Activated CD4-positive, alpha-beta T cell treated with anti-CD3 and anti-CD28 coated beads, Interleukin-2, Interleukin-6, amounts not matched to agents 100 ng/mL and 50 ng/mL, durations not matched to agents 16 hours and 8 hours (primary cell): ENCODE results near the gene IL1A.
"Not testable (repeated sequence)": the region's sequence is repeated elsewhere in the genome, so short reads cannot be mapped to it uniquely, and the experiment has no call there.

Source experiments
- DNase-seq: peaks from one replicate; pipeline ENCODE4 v3.0.0-alpha.2; 2020

The IL1A gene

GRCh38 chr2:112784199-112785189 is at the start of gene IL1A:
Gene IL1A (minus strand): TSS chr2:112784493. CDS start chr2:112783770, 723 bp downstream.
- peak; percentile 38 for DNase-seq

GRCh38 chr2:112833976-112834375 is 49.7 kb upstream of the IL1A start:
- no peak for DNase-seq

- DNase-seq, result not testable (repeated sequence)
Measured at GRCh38 chr2:112833639-112833931, 49.3 kb upstream of the IL1A start.

GRCh38 chr2:112832841-112833638 is 48.7 kb upstream of the IL1A start:
- DNase-seq, result no peak

GRCh38 chr2:112831946-112832840 is 47.9 kb upstream of the IL1A start:
- no peak for DNase-seq

- no peak for DNase-seq
Measured at GRCh38 chr2:112831513-112831845, 47.2 kb upstream of the IL1A start.

GRCh38 chr2:112830682-112831512 is 46.6 kb upstream of the IL1A start:
- DNase-seq, result no peak

- no peak for DNase-seq
Measured at GRCh38 chr2:112829961-112830681, 45.8 kb upstream of the IL1A start.

GRCh38 chr2:112829101-112829960 is 45.0 kb upstream of the IL1A start:
- DNase-seq, result no peak

GRCh38 chr2:112828251-112828691 is 44.0 kb upstream of the IL1A start:
- no peak for DNase-seq

- no peak for DNase-seq
Measured at GRCh38 chr2:112827604-112828185, 43.4 kb upstream of the IL1A start.

GRCh38 chr2:112827009-112827408 is 42.7 kb upstream of the IL1A start:
- no peak for DNase-seq

GRCh38 chr2:112825706-112826105 is 41.4 kb upstream of the IL1A start:
- no peak for DNase-seq

- no peak for DNase-seq
Measured at GRCh38 chr2:112824694-112825085, 40.4 kb upstream of the IL1A start.

- peak; percentile 56 for DNase-seq
Measured at GRCh38 chr2:112821682-112822081, 37.4 kb upstream of the IL1A start.

- DNase-seq, result peak; percentile 86
Measured at GRCh38 chr2:112821142-112821541, 36.8 kb upstream of the IL1A start.

GRCh38 chr2:112820343-112820742 is 36.0 kb upstream of the IL1A start:
- DNase-seq, result no peak

- DNase-seq, result no peak
Measured at GRCh38 chr2:112819081-112819480, 34.8 kb upstream of the IL1A start.

GRCh38 chr2:112818094-112818902 is 34.0 kb upstream of the IL1A start:
- DNase-seq, result no peak
